HepG2 (cell line): Measurements from ENCODE around the gene POLR3E. TPM values are rescaled to one million over a fixed set of nuclear protein-coding genes. Genes with fewer than 3 reads are reported as not detected.

Experiments used
- CCDC6 ChIP-seq: sonication (generic); formaldehyde crosslinking; IDR thresholded peaks from 2 replicates; pipeline ENCODE4 v1.8.1; 2022; ENCODE audit warnings: mild to moderate bottlenecking, missing genetic modification reagents, moderate library complexity
- HNRNPL ChIP-seq: fragments of 200-400 bp; formaldehyde crosslinking; IDR thresholded peaks from 2 replicates; pipeline ENCODE4 v1.6.1; 2017; ENCODE audit warnings: mild to moderate bottlenecking, low read depth, low read length
- KDM5A ChIP-seq: fragments of 200-600 bp; sonication (generic); IDR thresholded peaks from 2 replicates; pipeline ENCODE4 v1.7.0; 2018; ENCODE audit warnings: antibody characterized with exemption, mild to moderate bottlenecking, low read length, borderline replicate concordance
- KLF9 ChIP-seq: IDR thresholded peaks from 2 replicates; pipeline ENCODE4 v1.6.1; 2016; ENCODE audit warnings: low read depth
- KMT2B ChIP-seq: IDR thresholded peaks from 2 replicates; pipeline ENCODE4 v1.6.1; 2016; ENCODE audit warnings: missing genetic modification reagents, missing compliant biosample characterization
- PAWR ChIP-seq: sonication (generic); formaldehyde crosslinking; IDR thresholded peaks from 2 replicates; pipeline ENCODE4 v1.4.0; 2020; ENCODE audit warnings: missing genetic modification reagents, mild to moderate bottlenecking, borderline replicate concordance
- PAX8 ChIP-seq: sonication (generic); formaldehyde crosslinking; IDR thresholded peaks from 2 replicates; pipeline ENCODE4 v1.8.0; 2022; ENCODE audit warnings: mild to moderate bottlenecking, missing genetic modification reagents, borderline replicate concordance
- RAD21 ChIP-seq: fragments of 450-650 bp; formaldehyde crosslinking; IDR thresholded peaks from 2 replicates; pipeline ENCODE4 v1.5.0; 2020; ENCODE audit warnings: mild to moderate bottlenecking
- SP4 ChIP-seq: sonication (generic); formaldehyde crosslinking; IDR thresholded peaks from 2 replicates; pipeline ENCODE4 v1.8.1; 2023; ENCODE audit warnings: mild to moderate bottlenecking, missing genetic modification reagents
- ZBTB38 ChIP-seq: sonication (generic); formaldehyde crosslinking; IDR thresholded peaks from 2 replicates; pipeline ENCODE4 v1.5.1; 2020; ENCODE audit warnings: mild to moderate bottlenecking, missing genetic modification reagents
- ZFYVE20 ChIP-seq: sonication (generic); formaldehyde crosslinking; IDR thresholded peaks from 2 replicates; pipeline ENCODE4 v1.8.0; 2023; ENCODE audit warnings: low read depth, mild to moderate bottlenecking, moderate library complexity, missing genetic modification reagents, borderline replicate concordance
- ZNF777 ChIP-seq: sonication (generic); formaldehyde crosslinking; IDR thresholded peaks from 2 replicates; pipeline ENCODE4 v1.4.0; 2020; ENCODE audit warnings: missing genetic modification reagents
- polyA plus RNA-seq, 8 experiments: library from polyadenylated mRNA; depleted of rRNA in 3 of 8; stranded (reverse) in 7 of 8; unstranded in 1 of 8; fragments of >200 nt; fragmentation: Illumina TruSeq in 4 of 8; extraction: Trizol in 4 of 8; gene quantifications; 2 replicates each; pipeline versions ENCODE4 v1.2.1 to v1.2.3, GENCODE V29; 2011 to 2016; ENCODE audit warnings: low read depth in 4 of 8, missing spikeins in 1 of 8, mixed read lengths in 1 of 8; ENCODE audit not compliant: insufficient read depth in 1 of 8
- total RNA-seq, 5 experiments: library from RNA; depleted of rRNA; stranded (reverse); fragments of >200 nt; fragmentation: Illumina TruSeq; extraction: Trizol; gene quantifications; 2 replicates each; pipeline ENCODE4 v1.2.3, GENCODE V29; 2016; ENCODE audit warnings: low read depth in 1 of 5
- TF ChIP-seq, protein P1 (sequence below): sonication (generic); formaldehyde crosslinking; IDR thresholded peaks from 2 replicates; pipeline ENCODE4 v1.9.0; 2022; ENCODE audit warnings: low read depth, missing genetic modification reagents
- TF ChIP-seq, protein P2 (sequence below): sonication (generic); formaldehyde crosslinking; IDR thresholded peaks from 2 replicates; pipeline ENCODE4 v1.5.0; 2020; ENCODE audit warnings: mild to moderate bottlenecking, missing genetic modification reagents, moderate library complexity
- TF ChIP-seq, protein P3 (sequence below): fragments of 450-650 bp; IDR thresholded peaks from 2 replicates; pipeline ENCODE4 v1.6.1; 2016
- TF ChIP-seq, protein P4 (sequence below): sonication (generic); formaldehyde crosslinking; IDR thresholded peaks from 2 replicates; pipeline ENCODE4 v1.4.0; 2020; ENCODE audit warnings: mild to moderate bottlenecking, missing genetic modification reagents
- TF ChIP-seq, protein P5 (sequence below): sonication (generic); formaldehyde crosslinking; IDR thresholded peaks from 2 replicates; pipeline ENCODE4 v1.4.0; 2020; ENCODE audit warnings: mild to moderate bottlenecking, missing genetic modification reagents

The POLR3E gene
- total and polyA plus RNA-seq, 2 of the 13 experiments (the other 11 are each of a cell fraction or from before 2014, with no cell fraction given) = 135 to 262 TPM

DNA sequence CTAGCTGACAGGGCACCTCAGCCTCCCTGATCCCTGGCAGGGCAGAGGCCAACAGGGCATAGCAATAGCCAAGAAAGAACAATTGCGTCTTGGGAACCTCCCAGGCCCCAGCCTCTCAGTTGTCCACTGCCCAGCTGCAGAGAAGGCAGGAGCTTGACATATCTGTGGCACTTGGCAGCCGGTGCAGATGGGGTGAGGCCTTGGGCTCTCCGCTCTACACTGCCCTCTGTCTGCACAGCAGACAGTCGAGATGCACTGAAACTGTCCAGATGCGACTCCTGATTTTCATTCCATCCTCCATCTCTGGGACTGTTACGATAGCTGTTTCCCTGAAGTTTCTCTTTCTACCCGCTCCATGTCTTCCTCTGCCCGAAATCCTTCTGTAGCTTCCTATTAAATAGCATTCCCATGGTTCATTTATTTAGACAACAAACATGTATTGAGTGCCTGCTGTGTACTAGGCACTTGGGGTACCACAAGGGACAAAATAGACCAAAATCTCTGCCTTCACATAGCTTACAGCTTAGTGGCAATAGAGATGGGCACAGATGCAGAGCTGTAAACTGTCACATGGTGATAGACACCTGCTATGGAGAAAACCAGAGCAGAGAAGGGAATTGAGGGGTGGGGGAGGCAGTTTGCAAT is 3.3 kb downstream of the POLR3E start (continued):
- TF ChIP-seq, protein P1, sequence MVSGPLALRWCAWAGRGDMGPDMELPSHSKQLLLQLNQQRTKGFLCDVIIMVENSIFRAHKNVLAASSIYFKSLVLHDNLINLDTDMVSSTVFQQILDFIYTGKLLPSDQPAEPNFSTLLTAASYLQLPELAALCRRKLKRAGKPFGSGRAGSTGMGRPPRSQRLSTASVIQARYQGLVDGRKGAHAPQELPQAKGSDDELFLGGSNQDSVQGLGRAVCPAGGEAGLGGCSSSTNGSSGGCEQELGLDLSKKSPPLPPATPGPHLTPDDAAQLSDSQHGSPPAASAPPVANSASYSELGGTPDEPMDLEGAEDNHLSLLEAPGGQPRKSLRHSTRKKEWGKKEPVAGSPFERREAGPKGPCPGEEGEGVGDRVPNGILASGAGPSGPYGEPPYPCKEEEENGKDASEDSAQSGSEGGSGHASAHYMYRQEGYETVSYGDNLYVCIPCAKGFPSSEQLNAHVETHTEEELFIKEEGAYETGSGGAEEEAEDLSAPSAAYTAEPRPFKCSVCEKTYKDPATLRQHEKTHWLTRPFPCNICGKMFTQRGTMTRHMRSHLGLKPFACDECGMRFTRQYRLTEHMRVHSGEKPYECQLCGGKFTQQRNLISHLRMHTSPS (CRISPR knock-in tag) = 0 out of 2 replicates have a peak, but pooled peaks have one; percentile 46
- TF ChIP-seq KLF9 (CRISPR knock-in tag) (no peak), PAWR (CRISPR knock-in tag) (no peak), CCDC6 (no peak), KDM5A (no peak), ZBTB38 (CRISPR knock-in tag) (peak; percentile 77), PAX8 (CRISPR knock-in tag) (no peak), HNRNPL (0 out of 2 replicates have a peak, but pooled peaks have one; percentile 53), SP4 (CRISPR knock-in tag) (peak; percentile 8; the same call in 1 of the 2 replicates), RAD21 (peak; percentile 62), KMT2B (0 out of 2 replicates have a peak, but pooled peaks have one; percentile 24), ZNF777 (CRISPR knock-in tag) (no peak), ZFYVE20 (CRISPR knock-in tag) (no peak)
- TF ChIP-seq, protein P2, sequence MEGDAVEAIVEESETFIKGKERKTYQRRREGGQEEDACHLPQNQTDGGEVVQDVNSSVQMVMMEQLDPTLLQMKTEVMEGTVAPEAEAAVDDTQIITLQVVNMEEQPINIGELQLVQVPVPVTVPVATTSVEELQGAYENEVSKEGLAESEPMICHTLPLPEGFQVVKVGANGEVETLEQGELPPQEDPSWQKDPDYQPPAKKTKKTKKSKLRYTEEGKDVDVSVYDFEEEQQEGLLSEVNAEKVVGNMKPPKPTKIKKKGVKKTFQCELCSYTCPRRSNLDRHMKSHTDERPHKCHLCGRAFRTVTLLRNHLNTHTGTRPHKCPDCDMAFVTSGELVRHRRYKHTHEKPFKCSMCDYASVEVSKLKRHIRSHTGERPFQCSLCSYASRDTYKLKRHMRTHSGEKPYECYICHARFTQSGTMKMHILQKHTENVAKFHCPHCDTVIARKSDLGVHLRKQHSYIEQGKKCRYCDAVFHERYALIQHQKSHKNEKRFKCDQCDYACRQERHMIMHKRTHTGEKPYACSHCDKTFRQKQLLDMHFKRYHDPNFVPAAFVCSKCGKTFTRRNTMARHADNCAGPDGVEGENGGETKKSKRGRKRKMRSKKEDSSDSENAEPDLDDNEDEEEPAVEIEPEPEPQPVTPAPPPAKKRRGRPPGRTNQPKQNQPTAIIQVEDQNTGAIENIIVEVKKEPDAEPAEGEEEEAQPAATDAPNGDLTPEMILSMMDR (CRISPR knock-in tag) = peak; percentile 79
- TF ChIP-seq, protein P3, sequence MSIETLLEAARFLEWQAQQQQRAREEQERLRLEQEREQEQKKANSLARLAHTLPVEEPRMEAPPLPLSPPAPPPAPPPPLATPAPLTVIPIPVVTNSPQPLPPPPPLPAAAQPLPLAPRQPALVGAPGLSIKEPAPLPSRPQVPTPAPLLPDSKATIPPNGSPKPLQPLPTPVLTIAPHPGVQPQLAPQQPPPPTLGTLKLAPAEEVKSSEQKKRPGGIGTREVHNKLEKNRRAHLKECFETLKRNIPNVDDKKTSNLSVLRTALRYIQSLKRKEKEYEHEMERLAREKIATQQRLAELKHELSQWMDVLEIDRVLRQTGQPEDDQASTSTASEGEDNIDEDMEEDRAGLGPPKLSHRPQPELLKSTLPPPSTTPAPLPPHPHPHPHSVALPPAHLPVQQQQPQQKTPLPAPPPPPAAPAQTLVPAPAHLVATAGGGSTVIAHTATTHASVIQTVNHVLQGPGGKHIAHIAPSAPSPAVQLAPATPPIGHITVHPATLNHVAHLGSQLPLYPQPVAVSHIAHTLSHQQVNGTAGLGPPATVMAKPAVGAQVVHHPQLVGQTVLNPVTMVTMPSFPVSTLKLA = no peak
- TF ChIP-seq, protein P4, sequence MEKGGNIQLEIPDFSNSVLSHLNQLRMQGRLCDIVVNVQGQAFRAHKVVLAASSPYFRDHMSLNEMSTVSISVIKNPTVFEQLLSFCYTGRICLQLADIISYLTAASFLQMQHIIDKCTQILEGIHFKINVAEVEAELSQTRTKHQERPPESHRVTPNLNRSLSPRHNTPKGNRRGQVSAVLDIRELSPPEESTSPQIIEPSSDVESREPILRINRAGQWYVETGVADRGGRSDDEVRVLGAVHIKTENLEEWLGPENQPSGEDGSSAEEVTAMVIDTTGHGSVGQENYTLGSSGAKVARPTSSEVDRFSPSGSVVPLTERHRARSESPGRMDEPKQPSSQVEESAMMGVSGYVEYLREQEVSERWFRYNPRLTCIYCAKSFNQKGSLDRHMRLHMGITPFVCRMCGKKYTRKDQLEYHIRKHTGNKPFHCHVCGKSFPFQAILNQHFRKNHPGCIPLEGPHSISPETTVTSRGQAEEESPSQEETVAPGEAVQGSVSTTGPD = no peak
- TF ChIP-seq, protein P5, sequence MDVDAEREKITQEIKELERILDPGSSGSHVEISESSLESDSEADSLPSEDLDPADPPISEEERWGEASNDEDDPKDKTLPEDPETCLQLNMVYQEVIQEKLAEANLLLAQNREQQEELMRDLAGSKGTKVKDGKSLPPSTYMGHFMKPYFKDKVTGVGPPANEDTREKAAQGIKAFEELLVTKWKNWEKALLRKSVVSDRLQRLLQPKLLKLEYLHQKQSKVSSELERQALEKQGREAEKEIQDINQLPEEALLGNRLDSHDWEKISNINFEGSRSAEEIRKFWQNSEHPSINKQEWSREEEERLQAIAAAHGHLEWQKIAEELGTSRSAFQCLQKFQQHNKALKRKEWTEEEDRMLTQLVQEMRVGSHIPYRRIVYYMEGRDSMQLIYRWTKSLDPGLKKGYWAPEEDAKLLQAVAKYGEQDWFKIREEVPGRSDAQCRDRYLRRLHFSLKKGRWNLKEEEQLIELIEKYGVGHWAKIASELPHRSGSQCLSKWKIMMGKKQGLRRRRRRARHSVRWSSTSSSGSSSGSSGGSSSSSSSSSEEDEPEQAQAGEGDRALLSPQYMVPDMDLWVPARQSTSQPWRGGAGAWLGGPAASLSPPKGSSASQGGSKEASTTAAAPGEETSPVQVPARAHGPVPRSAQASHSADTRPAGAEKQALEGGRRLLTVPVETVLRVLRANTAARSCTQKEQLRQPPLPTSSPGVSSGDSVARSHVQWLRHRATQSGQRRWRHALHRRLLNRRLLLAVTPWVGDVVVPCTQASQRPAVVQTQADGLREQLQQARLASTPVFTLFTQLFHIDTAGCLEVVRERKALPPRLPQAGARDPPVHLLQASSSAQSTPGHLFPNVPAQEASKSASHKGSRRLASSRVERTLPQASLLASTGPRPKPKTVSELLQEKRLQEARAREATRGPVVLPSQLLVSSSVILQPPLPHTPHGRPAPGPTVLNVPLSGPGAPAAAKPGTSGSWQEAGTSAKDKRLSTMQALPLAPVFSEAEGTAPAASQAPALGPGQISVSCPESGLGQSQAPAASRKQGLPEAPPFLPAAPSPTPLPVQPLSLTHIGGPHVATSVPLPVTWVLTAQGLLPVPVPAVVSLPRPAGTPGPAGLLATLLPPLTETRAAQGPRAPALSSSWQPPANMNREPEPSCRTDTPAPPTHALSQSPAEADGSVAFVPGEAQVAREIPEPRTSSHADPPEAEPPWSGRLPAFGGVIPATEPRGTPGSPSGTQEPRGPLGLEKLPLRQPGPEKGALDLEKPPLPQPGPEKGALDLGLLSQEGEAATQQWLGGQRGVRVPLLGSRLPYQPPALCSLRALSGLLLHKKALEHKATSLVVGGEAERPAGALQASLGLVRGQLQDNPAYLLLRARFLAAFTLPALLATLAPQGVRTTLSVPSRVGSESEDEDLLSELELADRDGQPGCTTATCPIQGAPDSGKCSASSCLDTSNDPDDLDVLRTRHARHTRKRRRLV (CRISPR knock-in tag) = no peak
